H9 (cell line): Measurements from ENCODE around the gene SBK2. TPM values are rescaled to one million over a fixed set of nuclear protein-coding genes. Genes with fewer than 3 reads are reported as not detected.
A peak's percentile ranks its signal among the peaks of the same experiment; 100 is the strongest.

Experiments
- DNase-seq: peaks from one replicate; pipeline ENCODE4 v3.0.0-alpha.2; 2017
- H2AFZ ChIP-seq: one replicate; pipeline ENCODE4 v1.6.1; 2013; ENCODE audit warnings: mild to moderate bottlenecking, low read length, control low read depth, moderate library complexity
- H2AK5ac ChIP-seq: 2 replicates; pipeline ENCODE4 v1.6.1; 2013; ENCODE audit warnings: low read length, control low read depth, mixed read lengths; ENCODE audit not compliant: insufficient read length
- H2BK120ac ChIP-seq: one replicate; pipeline ENCODE4 v1.6.1; 2013; ENCODE audit warnings: low read depth, mild to moderate bottlenecking, low read length, control low read depth, inconsistent platforms; ENCODE audit not compliant: poor library complexity, severe bottlenecking
- H2BK12ac ChIP-seq: 2 replicates; pipeline ENCODE4 v1.6.1; 2013; ENCODE audit warnings: low read length, control low read depth, mixed read lengths, low read depth; ENCODE audit not compliant: insufficient read length
- H2BK15ac ChIP-seq: 2 replicates; pipeline ENCODE4 v1.6.1; 2013; ENCODE audit warnings: low read depth, low read length, control low read depth
- H2BK20ac ChIP-seq: one replicate; pipeline ENCODE4 v1.6.1; 2013; ENCODE audit warnings: low read depth, mild to moderate bottlenecking, low read length, control low read depth, inconsistent platforms; ENCODE audit not compliant: poor library complexity, severe bottlenecking
- H2BK5ac ChIP-seq: 2 replicates; pipeline ENCODE4 v1.6.1; 2013; ENCODE audit warnings: low read length, control low read depth, mixed read lengths; ENCODE audit not compliant: insufficient read length
- H3K14ac ChIP-seq: 2 replicates; pipeline ENCODE4 v1.6.1; 2013; ENCODE audit warnings: low read length, control low read depth; ENCODE audit not compliant: insufficient read depth
- H3K18ac ChIP-seq: 2 replicates; pipeline ENCODE4 v1.6.1; 2013; ENCODE audit warnings: low read depth, mild to moderate bottlenecking, mixed read lengths, low read length, control low read depth; ENCODE audit not compliant: insufficient read length
- H3K23ac ChIP-seq: 2 replicates; pipeline ENCODE4 v1.6.1; 2013; ENCODE audit warnings: low read length, control low read depth, mixed read lengths, low read depth; ENCODE audit not compliant: insufficient read length
- H3K23me2 ChIP-seq: 2 replicates; pipeline ENCODE4 v1.6.1; 2013; ENCODE audit warnings: low read depth, mild to moderate bottlenecking, mixed read lengths, low read length, control low read depth; ENCODE audit not compliant: insufficient read length, poor library complexity, severe bottlenecking
- H3K27ac ChIP-seq: 2 replicates; pipeline ENCODE4 v1.5.1; 2013; ENCODE audit warnings: low read length, control low read depth, mixed read lengths, low read depth; ENCODE audit not compliant: insufficient read length
- H3K27me3 ChIP-seq: 2 replicates; pipeline ENCODE4 v1.6.1; 2013; ENCODE audit warnings: low read length, control low read depth, inconsistent platforms; ENCODE audit not compliant: insufficient read depth
- H3K4ac ChIP-seq: 2 replicates; pipeline ENCODE4 v1.6.1; 2013; ENCODE audit warnings: low read depth, mild to moderate bottlenecking, control low read depth, inconsistent platforms, low read length, moderate library complexity
- H3K4me1 ChIP-seq: 2 replicates; pipeline ENCODE4 v1.6.1; 2013; ENCODE audit warnings: low read length, control low read depth, inconsistent platforms; ENCODE audit not compliant: insufficient read depth
- H3K4me2 ChIP-seq: 2 replicates; pipeline ENCODE4 v1.6.1; 2013; ENCODE audit warnings: low read length, control low read depth, mixed read lengths; ENCODE audit not compliant: insufficient read length, insufficient read depth
- H3K56ac ChIP-seq: 2 replicates; pipeline ENCODE4 v1.6.1; 2013; ENCODE audit warnings: low read depth, mild to moderate bottlenecking, mixed read lengths, low read length, control low read depth; ENCODE audit not compliant: insufficient read length
- H3K79me1 ChIP-seq: 2 replicates; pipeline ENCODE4 v1.6.1; 2013; ENCODE audit warnings: low read depth, mild to moderate bottlenecking, moderate library complexity, low read length, control low read depth, inconsistent platforms; ENCODE audit not compliant: insufficient read depth, poor library complexity, severe bottlenecking
- H3K79me2 ChIP-seq: 2 replicates; pipeline ENCODE4 v1.6.1; 2013; ENCODE audit warnings: low read length, control low read depth, inconsistent platforms; ENCODE audit not compliant: insufficient read depth
- H3K9ac ChIP-seq: 2 replicates; pipeline ENCODE4 v1.6.1; 2013; ENCODE audit warnings: low read length, control low read depth, mixed read lengths; ENCODE audit not compliant: insufficient read length; ENCODE audit errors: extremely low read depth
- H3K9me3 ChIP-seq: one replicate; pipeline ENCODE4 v1.6.1; 2013; ENCODE audit warnings: low read depth, low read length, inconsistent platforms; ENCODE audit not compliant: control insufficient read depth
- H3T11ph ChIP-seq: one replicate; pipeline ENCODE4 v1.6.1; 2013; ENCODE audit warnings: mild to moderate bottlenecking, low read length, control low read depth, inconsistent platforms
- H4K20me1 ChIP-seq: one replicate; pipeline ENCODE4 v1.6.1; 2013; ENCODE audit not compliant: control insufficient read depth, insufficient read length, insufficient read depth
- H4K5ac ChIP-seq: 2 replicates; pipeline ENCODE4 v1.6.1; 2013; ENCODE audit warnings: low read depth, mild to moderate bottlenecking, mixed read lengths, low read length, control low read depth; ENCODE audit not compliant: insufficient read length
- H4K8ac ChIP-seq: replicated peaks from 2 replicates; pipeline ENCODE4 v1.6.1; 2013; ENCODE audit warnings: low read length, control low read depth, mixed read lengths, low read depth; ENCODE audit not compliant: insufficient read length
- H4K91ac ChIP-seq: 2 replicates; pipeline ENCODE4 v1.6.1; 2013; ENCODE audit warnings: low read depth, mild to moderate bottlenecking, moderate library complexity, mixed read lengths, low read length, control low read depth; ENCODE audit not compliant: insufficient read length
- H3K27ac Mint-ChIP-seq, 3 experiments: 2 replicates in 2 of 3; 3 replicates in 1 of 3; pipeline ENCODE4 v1.8.0; 2020 to 2021; ENCODE audit warnings: mixed read lengths in 3 of 3, mild to moderate bottlenecking in 1 of 3, moderate library complexity in 1 of 3
- H3K27me3 Mint-ChIP-seq: 2 replicates; pipeline ENCODE4 v1.8.0; 2021; ENCODE audit warnings: low read depth, mild to moderate bottlenecking, moderate library complexity, mixed read lengths
- H3K36me3 Mint-ChIP-seq, 3 experiments: 2 replicates in 2 of 3; 3 replicates in 1 of 3; pipeline ENCODE4 v1.8.0; 2020 to 2021; ENCODE audit warnings: low read depth in 3 of 3, mixed read lengths in 3 of 3; ENCODE audit not compliant: insufficient read depth in 1 of 3
- H3K4me1 Mint-ChIP-seq, 2 experiments: 2 replicates each; pipeline ENCODE4 v1.8.0; 2020; ENCODE audit warnings: mixed read lengths in 2 of 2
- H3K4me3 Mint-ChIP-seq, 2 experiments: 2 replicates in 1 of 2; 3 replicates in 1 of 2; pipeline ENCODE4 v1.8.0; 2020 to 2021; ENCODE audit warnings: mild to moderate bottlenecking in 2 of 2, mixed read lengths in 2 of 2, moderate library complexity in 1 of 2
- H3K9me3 Mint-ChIP-seq, 2 experiments: 2 replicates in 1 of 2; 3 replicates in 1 of 2; pipeline ENCODE4 v1.8.0; 2020; ENCODE audit warnings: mild to moderate bottlenecking in 2 of 2, mixed read lengths in 2 of 2, moderate library complexity in 1 of 2
- CTCF ChIP-seq: fragments of 200-600 bp; sonication (generic); conservative IDR thresholded peaks from 3 replicates; pipeline ENCODE4 v1.8.0; 2021; ENCODE audit warnings: antibody characterized with exemption, mild to moderate bottlenecking
- WGBS: extraction: QIAGEN DNeasy Blood & Tissue Kit; methylation state at CpG from one replicate; pipeline ENCODE4 v1.1.7; 2013; ENCODE audit warnings: missing lambda C conversion rate, low lambda C conversion rate, mixed read lengths; ENCODE audit not compliant: insufficient read length; ENCODE audit errors: extremely low coverage; 5-methylcytosine and 5-hydroxymethylcytosine counted together
- total RNA-seq: library from RNA; stranded (reverse); gene quantifications from 2 replicates; pipeline ENCODE4 v1.2.1, GENCODE V29; 2021

The SBK2 gene
- total RNA-seq, 1 experiment from 2014 or later: 2.8 TPM

DNA sequence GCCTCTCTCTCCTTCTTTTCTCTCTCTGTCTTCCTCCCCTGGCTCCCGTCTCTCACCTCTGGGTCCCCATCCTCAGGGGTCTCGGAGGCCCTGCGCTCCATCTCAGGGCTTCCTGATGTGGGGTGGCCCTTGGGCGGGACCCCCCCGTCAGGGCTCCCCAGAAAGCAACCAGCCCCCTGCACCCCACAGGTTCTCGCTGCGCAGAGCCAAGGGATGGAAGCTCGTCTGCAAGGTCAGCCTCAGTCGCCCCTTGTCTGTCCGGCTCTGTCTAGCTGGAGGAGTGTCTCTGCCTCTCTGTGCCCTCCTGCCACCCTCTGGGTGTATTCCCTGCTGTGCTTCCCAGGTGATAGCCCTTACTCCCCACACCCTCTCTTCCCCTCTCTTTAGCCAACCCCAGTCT is 8.5 kb upstream of the SBK2 start, which contains the start of gene SBK3:
TSS of gene SBK3 (minus strand) at position 101 of the 400 bp plus-strand sequence. CDS start at position 101, 0 bp downstream.
- Histone ChIP-seq H3K27me3 (no peaks in the 10 kb centered on the region), H3K14ac (no peak within 1 kb of the TSS), H3T11ph (no peak within 1 kb of the TSS), H2BK120ac (no peak within 1 kb of the TSS), H3K79me2 (no peaks in the 10 kb centered on the region), H3K23ac (no peak within 1 kb of the TSS), H3K4me1 (no peaks in the 10 kb centered on the region), H2BK20ac (no peak within 1 kb of the TSS), H2AFZ (no peak within 1 kb of the TSS), H4K20me1 (no peaks in the 10 kb centered on the region), H2BK5ac (no peak within 1 kb of the TSS), H3K9me3 (no peaks in the 10 kb centered on the region), H3K79me1 (no peaks in the 10 kb centered on the region), H3K4ac (no peak within 1 kb of the TSS), H3K56ac (no peak within 1 kb of the TSS), H3K18ac (peak within 1 kb of the TSS; percentile 11), H3K4me2 (no peak within 1 kb of the TSS), H2AK5ac (no peak within 1 kb of the TSS), H3K23me2 (peaks cover 7% of the 10 kb centered on the region), H2BK15ac (no peak within 1 kb of the TSS), H3K9ac (no peak within 1 kb of the TSS), H2BK12ac (no peak within 1 kb of the TSS), H4K8ac (no peak within 1 kb of the TSS), H4K91ac (no peak within 1 kb of the TSS), H4K5ac (no peak within 1 kb of the TSS), H3K27ac (no peak within 1 kb of the TSS)
- Mint-ChIP-seq H3K4me3 (peak within 1 kb of the TSS in 1 of 2 experiments; percentile 28; a peak in 1 of 5 replicates), H3K36me3 (no peaks in the 10 kb centered on the region; a peak in 1 of 7 replicates), H3K4me1 (peaks cover 20 to 45% of the 10 kb centered on the region in 2 experiments), H3K27ac (peak within 1 kb of the TSS in 1 of 3 experiments; percentile 94; a peak in 3 of 7 replicates), H3K27me3 (peaks cover 16% of the 10 kb centered on the region), H3K9me3 (peaks cover 2 to 14% of the 10 kb centered on the region in 2 experiments; a peak in 2 of 5 replicates)
- no peak for TF ChIP-seq CTCF
- no CpG with 5 or more reads among the region's 10 CpGs for WGBS
- no peak for DNase-seq
